Hematopoietic multipotent progenitor cell treated with erythropoietin and hydrocortisone succinate and interleukin-3 and kit ligand, for 4 days (in vitro differentiated cells): ENCODE results near the gene DACT3.
A peak's percentile ranks its signal among the peaks of the same experiment; 100 is the strongest.

ENCODE experiments used
- DNase-seq: peaks from one replicate; pipeline ENCODE4 v3.0.0-alpha.2; 2015

Gene DACT3, protein sequence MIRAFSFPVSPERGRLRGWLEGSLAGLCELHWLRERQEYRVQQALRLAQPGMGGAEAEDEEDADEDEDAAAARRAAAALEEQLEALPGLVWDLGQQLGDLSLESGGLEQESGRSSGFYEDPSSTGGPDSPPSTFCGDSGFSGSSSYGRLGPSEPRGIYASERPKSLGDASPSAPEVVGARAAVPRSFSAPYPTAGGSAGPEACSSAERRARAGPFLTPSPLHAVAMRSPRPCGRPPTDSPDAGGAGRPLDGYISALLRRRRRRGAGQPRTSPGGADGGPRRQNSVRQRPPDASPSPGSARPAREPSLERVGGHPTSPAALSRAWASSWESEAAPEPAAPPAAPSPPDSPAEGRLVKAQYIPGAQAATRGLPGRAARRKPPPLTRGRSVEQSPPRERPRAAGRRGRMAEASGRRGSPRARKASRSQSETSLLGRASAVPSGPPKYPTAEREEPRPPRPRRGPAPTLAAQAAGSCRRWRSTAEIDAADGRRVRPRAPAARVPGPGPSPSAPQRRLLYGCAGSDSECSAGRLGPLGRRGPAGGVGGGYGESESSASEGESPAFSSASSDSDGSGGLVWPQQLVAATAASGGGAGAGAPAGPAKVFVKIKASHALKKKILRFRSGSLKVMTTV

GRCh38 chr19:46661020-46661731 is at the start of gene DACT3:
DACT3 (minus strand) TSS chr19:46661182; CDS start chr19:46661064, 118 bp downstream.
- DNase-seq, result peak; percentile 100

DNA sequence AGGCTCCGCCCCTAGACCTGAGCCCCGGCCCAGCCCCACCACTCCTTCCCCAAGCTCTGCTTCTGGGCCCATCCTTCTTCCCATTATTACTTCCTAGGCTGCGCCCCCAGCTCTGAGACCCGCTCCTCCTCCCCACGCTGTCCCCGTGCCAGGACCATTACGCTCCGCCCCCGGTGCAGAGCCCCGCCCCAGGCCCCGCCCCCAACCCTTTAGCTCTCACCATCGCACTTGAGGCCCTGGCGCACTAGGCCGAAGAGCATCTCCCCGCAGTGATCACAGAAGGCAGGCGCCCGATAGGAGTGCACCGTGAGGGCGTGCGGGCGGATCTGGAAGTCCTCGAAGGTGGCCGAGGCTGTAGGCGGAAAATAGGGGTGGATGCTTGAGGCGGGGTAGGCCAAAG is 49.7 kb upstream of the DACT3 start:
- DNase-seq, result no peak

- DNase-seq, result peak; percentile 87
Observed at GRCh38 chr19:46704379-46705076, 43.5 kb upstream of the DACT3 start.

- no peak for DNase-seq
Observed at GRCh38 chr19:46700704-46701103, 39.7 kb upstream of the DACT3 start.

GRCh38 chr19:46698395-46699321 is 37.7 kb upstream of the DACT3 start:
- DNase-seq, result no peak

DNA sequence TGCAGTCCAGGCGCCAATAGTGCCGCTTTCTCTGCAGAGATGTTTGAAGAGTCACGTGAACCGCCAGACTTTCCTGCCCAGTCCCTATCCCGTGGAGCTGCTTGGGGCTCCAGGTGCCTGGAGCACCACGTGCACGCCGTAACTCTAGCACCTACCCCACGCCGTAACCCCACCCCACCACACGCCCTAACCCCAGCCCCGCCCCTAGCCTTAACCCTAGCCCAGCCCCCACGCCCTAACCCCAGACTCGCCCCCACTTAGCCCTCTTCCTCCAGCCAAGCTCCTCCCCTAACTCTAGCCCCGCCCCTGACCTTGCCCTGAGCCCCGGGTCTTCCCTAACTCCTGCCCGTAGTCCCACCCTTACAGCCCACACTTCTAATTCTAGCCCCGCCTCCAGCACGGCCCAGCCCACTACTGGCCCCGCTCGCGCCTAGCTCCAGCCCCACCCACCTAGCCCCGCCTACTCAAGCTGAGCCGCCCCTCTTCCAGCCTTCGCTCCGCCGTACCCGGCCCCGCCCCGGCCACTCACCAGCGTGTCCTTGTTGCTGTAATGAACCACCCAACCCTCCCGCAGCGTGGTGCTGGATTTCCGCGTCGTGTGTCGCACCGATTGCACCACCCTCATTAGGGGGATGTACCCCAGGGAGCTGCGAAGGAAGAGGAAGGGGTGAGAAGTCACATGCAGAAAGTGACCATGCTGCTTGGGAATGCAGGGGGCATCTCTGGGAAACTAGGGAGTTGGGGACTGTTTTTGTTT is 36.4 kb upstream of the DACT3 start:
- DNase-seq, result peak; percentile 75

DNA sequence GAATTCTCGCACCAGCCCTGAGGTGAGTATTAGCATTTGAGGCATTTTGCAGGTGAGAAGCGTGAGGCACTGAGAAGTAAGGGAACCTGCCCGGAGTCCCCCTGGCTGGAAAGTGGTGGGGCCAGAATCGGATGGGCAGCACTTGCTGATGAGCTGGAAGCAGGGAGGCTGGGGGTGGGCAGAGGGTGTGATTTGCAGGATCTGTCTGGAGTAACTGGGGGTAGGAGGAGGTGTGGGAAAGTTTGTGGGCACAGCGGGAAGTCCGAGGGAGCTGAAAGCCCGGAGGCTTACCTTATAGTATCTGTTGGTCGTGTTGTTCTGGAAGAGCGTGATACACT is 35.9 kb upstream of the DACT3 start:
- DNase-seq, result no peak

DNA sequence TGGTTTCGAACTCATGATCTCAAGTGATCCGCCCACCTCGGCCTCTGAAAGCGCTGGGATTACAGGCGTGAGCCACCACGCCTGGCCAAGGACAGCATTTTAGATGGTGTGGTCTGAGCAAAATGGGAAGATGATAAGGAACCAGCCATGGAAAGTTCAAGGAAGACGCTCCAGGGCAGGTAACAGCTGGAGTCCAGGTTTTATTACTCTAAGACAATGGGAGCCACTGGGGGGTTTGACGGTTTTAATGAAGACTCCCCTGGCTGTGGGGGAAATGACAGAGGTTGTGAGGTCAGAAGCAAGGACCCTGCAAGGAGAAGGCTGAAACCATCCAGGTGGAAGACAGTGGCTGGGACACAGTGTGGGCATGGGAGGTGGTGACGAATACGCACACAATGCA is 35.1 kb upstream of the DACT3 start:
- DNase-seq, result no peak

GRCh38 chr19:46693760-46694159 is 32.8 kb upstream of the DACT3 start:
- DNase-seq, result no peak

DNA sequence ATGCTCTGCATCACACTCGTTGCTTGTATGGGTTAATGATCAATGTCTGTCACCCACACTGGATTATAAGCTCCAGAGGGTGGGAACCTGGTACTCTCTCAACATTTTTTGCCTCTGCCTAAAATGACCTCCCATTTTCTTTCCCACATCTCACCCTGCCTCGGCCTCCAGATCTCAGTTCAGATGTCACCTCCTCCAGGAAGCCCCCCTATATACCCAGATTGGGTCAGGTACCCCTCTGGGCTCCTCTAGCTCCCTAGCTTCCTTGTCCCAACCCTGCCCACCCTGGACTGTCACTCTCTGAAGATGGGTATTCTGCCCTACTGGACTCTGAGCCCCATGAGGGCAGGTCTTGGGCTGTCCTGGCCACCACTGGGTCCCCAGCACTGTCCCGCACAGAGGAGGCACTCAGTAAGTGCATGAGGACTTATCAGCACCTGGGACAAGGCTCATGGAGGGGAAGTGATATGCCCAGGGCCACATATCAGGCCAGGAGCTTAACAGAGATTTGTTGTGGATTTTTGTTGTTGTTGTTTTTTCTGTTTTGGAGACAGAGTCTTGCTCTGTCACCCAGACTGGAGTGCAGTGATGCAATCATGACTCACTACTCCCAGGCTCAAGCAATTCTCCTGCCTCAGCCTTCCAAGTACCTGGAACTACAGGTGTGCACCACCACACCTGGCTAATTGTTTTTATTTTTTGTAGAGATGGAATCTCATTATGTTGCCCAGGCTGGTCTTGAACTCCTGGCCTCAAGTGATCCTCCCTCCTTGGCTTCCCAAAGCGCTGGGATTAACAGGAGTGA is 32.1 kb upstream of the DACT3 start:
- DNase-seq, result no peak

GRCh38 chr19:46691948-46692347 is 31.0 kb upstream of the DACT3 start:
- no peak for DNase-seq

GRCh38 chr19:46691104-46691503 is 30.1 kb upstream of the DACT3 start:
- no peak for DNase-seq

GRCh38 chr19:46689358-46689757 is 28.4 kb upstream of the DACT3 start:
- no peak for DNase-seq

DNA sequence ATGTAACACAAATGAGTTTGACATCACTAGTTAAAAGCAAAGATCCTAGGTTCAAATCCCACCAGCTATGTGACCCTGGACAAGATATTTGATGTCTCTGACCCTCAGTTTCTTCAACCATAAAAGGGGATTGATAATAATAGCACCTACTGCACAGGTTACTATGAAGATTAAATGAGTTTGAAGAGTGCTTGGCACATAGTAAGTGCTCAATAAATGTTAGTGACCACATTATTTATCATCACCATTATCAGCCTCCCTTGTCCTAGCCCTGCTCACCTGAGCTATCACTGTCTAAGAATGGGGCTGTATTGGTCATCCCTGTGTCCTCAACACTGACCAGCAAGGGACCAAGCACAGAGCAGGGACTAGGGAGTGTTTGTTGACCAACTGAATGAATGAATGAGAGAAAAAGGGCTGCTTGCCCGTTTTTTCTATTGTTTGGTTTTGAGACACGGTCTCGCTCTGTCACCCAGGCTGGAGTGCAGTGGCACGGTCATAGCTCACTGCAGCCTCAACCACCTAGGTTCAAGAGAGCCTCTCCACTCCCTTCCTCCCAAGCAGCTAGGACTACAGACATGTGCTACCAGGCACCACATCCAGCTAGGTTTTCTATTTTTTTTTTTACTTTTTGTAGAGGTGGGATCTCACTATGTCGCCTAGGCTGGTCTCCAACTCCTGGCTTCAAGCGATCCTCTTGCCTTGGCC is 26.6 kb upstream of the DACT3 start:
- no peak for DNase-seq

DNA sequence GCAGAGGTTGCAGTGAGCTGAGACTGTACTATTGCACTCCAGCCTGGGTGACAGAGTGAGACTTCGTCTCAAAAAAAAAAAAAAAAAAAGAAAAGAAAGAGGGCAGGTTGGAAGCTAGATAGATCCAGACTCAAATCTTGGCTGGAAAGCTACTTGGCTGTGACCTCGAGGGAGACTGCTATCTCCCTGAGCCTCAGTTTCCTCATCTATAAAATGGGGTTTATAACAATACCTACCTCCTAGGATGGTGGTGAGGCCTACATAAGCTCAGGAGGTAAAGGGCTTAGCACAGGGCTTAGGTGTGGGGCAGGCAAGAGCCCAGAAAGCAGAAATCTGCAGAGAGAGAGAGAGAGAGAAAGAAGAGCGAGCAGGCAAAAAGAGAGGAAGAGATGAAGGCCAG is 24.2 kb upstream of the DACT3 start:
- DNase-seq, result no peak

GRCh38 chr19:46678110-46678732 is 17.2 kb upstream of the DACT3 start:
- peak; percentile 79 for DNase-seq

DNA sequence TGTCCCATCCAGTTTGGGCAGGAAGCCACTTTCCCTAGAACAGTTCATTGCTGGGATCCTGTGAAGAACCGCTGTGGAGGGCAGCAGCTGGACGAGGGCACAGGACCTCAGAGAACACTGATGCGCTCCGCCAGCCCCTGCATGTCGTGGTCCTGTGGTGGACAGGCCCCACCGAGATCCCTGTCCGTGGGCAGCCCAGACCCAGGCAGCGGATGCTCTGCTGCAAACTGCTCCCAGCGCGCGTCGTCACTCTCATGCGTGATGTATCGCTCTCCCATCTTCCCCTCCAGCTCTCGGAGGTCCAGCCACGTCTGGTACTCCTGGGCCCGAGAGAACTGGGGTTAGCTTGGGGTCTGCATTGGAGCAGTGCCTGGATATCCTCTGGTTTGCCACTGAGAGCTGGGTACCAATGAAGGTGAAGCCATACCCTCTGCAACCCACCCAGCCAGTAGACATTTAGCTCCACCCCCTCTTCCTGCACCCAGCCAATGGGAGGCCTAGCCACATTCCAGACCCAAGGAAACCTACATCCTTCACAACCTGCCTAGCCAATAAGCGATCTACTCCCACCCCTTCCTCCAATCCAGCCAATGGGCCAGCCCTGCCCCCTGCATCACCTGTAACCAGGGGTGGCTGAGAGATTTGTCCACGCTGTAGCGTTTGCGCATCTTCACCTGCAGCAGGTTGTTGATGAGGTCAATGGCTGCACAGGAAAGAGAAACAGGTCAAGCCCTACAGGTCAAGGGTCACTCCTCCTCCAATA is 13.6 kb upstream of the DACT3 start:
- DNase-seq, result no peak

GRCh38 chr19:46670813-46671212 is 9.8 kb upstream of the DACT3 start:
- DNase-seq, result no peak

DNA sequence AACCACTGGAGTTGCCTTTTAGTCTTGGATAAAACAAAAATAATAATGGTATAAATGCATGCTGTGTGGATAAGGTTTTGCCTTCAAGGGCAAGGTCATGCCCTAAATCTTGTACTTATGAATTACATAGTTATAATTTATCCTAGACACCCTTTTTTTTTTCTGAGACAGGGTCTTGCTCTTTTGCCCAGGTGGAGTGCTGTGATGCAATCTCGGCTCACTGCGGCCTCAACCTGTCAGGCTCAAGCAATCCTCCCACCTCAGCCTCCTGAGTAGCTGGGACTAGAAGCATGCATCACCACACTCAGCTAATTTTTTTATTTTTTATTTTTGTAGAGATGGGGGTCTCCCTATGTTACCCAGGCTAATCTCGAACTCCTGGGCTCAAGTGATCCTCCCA is 7.7 kb upstream of the DACT3 start:
- no peak for DNase-seq
